HepG2 (cell line): ENCODE results near the gene UBTD1. TPM values are rescaled to one million over a fixed set of nuclear protein-coding genes. Genes with fewer than 3 reads are reported as not detected.

Experiments used
- ATF7 ChIP-seq, 2 experiments: fragments of 450-650 bp in 1 of 2; sonication (generic) in 1 of 2; formaldehyde crosslinking in 1 of 2; IDR thresholded peaks; 2 replicates each; pipeline versions ENCODE4 v1.4.0 to v1.6.1; 2016 to 2020; ENCODE audit warnings: antibody characterized with exemption in 1 of 2, mild to moderate bottlenecking in 1 of 2, missing genetic modification reagents in 1 of 2
- BCL3 ChIP-seq: sonication (generic); formaldehyde crosslinking; IDR thresholded peaks from 2 replicates; pipeline ENCODE4 v1.5.1; 2020; ENCODE audit warnings: mild to moderate bottlenecking, missing genetic modification reagents, moderate library complexity
- EP300 ChIP-seq, 3 experiments: sonication (generic) in 1 of 3; formaldehyde crosslinking in 1 of 3; IDR thresholded peaks; 2 replicates each; pipeline versions ENCODE4 v1.5.1 to v1.6.1; 2011 to 2020; ENCODE audit warnings: low read depth in 2 of 3, low read length in 2 of 3, borderline replicate concordance in 1 of 3, improper control_type of control experiment in 1 of 3, mild to moderate bottlenecking in 1 of 3, missing genetic modification reagents in 1 of 3, moderate library complexity in 1 of 3
- GATA4 ChIP-seq: sonication (generic); IDR thresholded peaks from 2 replicates; pipeline ENCODE4 v1.6.1; 2016; ENCODE audit warnings: antibody characterized with exemption, low read depth, borderline replicate concordance
- GTF2F1 ChIP-seq: fragments of 150-350 bp; IDR thresholded peaks from 2 replicates; pipeline ENCODE4 v1.6.1; 2014; ENCODE audit warnings: low read length
- HNRNPLL ChIP-seq: fragments of 200-400 bp; formaldehyde crosslinking; IDR thresholded peaks from 2 replicates; pipeline ENCODE4 v1.6.1; 2017; ENCODE audit warnings: mild to moderate bottlenecking, low read depth, low read length; ENCODE audit not compliant: poor library complexity, severe bottlenecking
- KLF12 ChIP-seq: sonication (generic); formaldehyde crosslinking; IDR thresholded peaks from 2 replicates; pipeline ENCODE4 v1.4.0; 2020; ENCODE audit warnings: missing genetic modification reagents, borderline replicate concordance
- NCOR1 ChIP-seq: fragments of 200-600 bp; sonication (generic); IDR thresholded peaks from 2 replicates; pipeline ENCODE4 v1.7.0; 2017; ENCODE audit warnings: antibody characterized with exemption, low read length, borderline replicate concordance
- SMARCE1 ChIP-seq: fragments of 450-650 bp; IDR thresholded peaks from 2 replicates; pipeline ENCODE4 v1.6.1; 2017; ENCODE audit warnings: borderline replicate concordance
- SP1 ChIP-seq, 2 experiments: fragments of 450-650 bp in 1 of 2; sonication (generic) in 1 of 2; formaldehyde crosslinking in 1 of 2; IDR thresholded peaks; 2 replicates each; pipeline versions ENCODE4 v1.4.0 to v1.6.1; 2016 to 2020; ENCODE audit warnings: missing genetic modification reagents in 1 of 2
- U2AF2 ChIP-seq: fragments of 200-400 bp; formaldehyde crosslinking; IDR thresholded peaks from 2 replicates; pipeline ENCODE4 v1.6.1; 2017; ENCODE audit warnings: low read depth, mild to moderate bottlenecking, low read length
- ZBTB49 ChIP-seq: sonication (generic); formaldehyde crosslinking; IDR thresholded peaks from 2 replicates; pipeline ENCODE4 v1.4.0; 2020; ENCODE audit warnings: missing genetic modification reagents, borderline replicate concordance
- ZFP1 ChIP-seq: IDR thresholded peaks from 2 replicates; pipeline ENCODE4 v1.6.1; 2016
- ZFP37 ChIP-seq: sonication (generic); formaldehyde crosslinking; IDR thresholded peaks from 2 replicates; pipeline ENCODE4 v1.4.0; 2020; ENCODE audit warnings: missing genetic modification reagents, borderline replicate concordance
- ZFYVE20 ChIP-seq: sonication (generic); formaldehyde crosslinking; IDR thresholded peaks from 2 replicates; pipeline ENCODE4 v1.8.0; 2023; ENCODE audit warnings: low read depth, mild to moderate bottlenecking, moderate library complexity, missing genetic modification reagents, borderline replicate concordance
- ZKSCAN1 ChIP-seq: fragments of 150-350 bp; IDR thresholded peaks from 2 replicates; pipeline ENCODE4 v1.6.1; 2014; ENCODE audit warnings: low read length
- polyA plus RNA-seq, 8 experiments: library from polyadenylated mRNA; depleted of rRNA in 3 of 8; stranded (reverse) in 7 of 8; unstranded in 1 of 8; fragments of >200 nt; fragmentation: Illumina TruSeq in 4 of 8; extraction: Trizol in 4 of 8; gene quantifications; 2 replicates each; pipeline versions ENCODE4 v1.2.1 to v1.2.3, GENCODE V29; 2011 to 2016; ENCODE audit warnings: low read depth in 4 of 8, missing spikeins in 1 of 8, mixed read lengths in 1 of 8; ENCODE audit not compliant: insufficient read depth in 1 of 8
- total RNA-seq, 5 experiments: library from RNA; depleted of rRNA; stranded (reverse); fragments of >200 nt; fragmentation: Illumina TruSeq; extraction: Trizol; gene quantifications; 2 replicates each; pipeline ENCODE4 v1.2.3, GENCODE V29; 2016; ENCODE audit warnings: low read depth in 1 of 5
- TF ChIP-seq, protein P1 (sequence below): sonication (generic); formaldehyde crosslinking; IDR thresholded peaks from 2 replicates; pipeline ENCODE4 v1.4.0; 2020; ENCODE audit warnings: missing genetic modification reagents
- TF ChIP-seq, protein P2 (sequence below): sonication (generic); formaldehyde crosslinking; IDR thresholded peaks from 2 replicates; pipeline ENCODE4 v1.9.0; 2021; ENCODE audit warnings: missing genetic modification reagents, borderline replicate concordance

Gene UBTD1
- total and polyA plus RNA-seq, 2 of the 13 experiments (the other 11 are each of a cell fraction or from before 2014, with no cell fraction given), result 7.9 to 10.0 TPM

DNA sequence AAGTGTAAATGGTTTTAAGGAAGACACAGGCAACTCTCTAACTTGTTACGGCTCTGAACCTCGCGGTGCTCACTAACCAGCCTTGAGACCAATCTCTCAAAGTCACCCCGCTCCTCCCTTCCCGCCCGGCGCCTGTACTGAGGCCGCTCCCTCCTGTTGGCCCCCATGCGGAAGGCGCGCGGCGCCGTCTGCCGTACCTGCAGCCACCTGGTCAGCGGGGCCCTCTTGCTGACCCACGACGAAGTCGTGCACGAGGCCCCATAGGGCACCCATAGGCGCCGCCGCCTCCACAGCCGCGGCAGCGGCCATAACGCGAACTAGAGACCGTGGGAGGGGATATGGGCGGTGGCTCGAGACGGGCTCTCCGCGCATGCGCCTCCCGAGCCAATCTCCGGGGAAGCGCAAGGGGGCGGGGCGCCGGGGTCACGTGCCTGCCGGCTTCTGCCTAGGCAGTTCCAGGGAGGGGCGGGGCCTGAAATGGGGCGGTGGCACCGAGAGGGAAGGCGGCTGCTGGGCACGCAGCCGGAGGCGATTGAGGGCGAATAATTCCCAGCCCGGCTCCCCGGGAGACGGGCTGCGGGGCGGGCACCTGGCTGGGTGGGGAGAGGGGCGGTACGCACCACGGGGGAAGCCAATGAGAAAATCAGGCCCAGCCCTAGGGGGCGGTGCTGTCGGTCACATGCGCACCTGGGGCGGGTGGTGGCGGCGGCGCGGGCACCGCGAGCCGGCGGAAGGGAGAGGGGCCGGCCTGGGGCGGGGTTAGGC, 466 bp upstream of the UBTD1 start, which contains the start of gene MMS19 (continued):
- TF ChIP-seq BCL3 (CRISPR knock-in tag) (0 out of 2 replicates have a peak, but pooled peaks have one; percentile 69), KLF12 (CRISPR knock-in tag) (peak; percentile 87), HNRNPLL (peak; percentile 67), ZFYVE20 (CRISPR knock-in tag) (no peak), ZFP37 (no peak; the same call in 1 of the 2 replicates), EP300 (IDR thresholded peaks at IDR 0.05; ENCODE audit: low read depth in 2 of 2, low read length in 2 of 2) (no peak), EP300 (CRISPR knock-in tag; IDR thresholded peaks at IDR 0.05; ENCODE audit: borderline replicate concordance) (peak; percentile 41; the same call in 1 of the 2 replicates), SP1 (IDR thresholded peaks at IDR 0.05) (no peak), SP1 (CRISPR knock-in tag; IDR thresholded peaks at IDR 0.05) (peak; percentile 87), ZKSCAN1 (no peak), U2AF2 (no peak), SMARCE1 (no peak), GTF2F1 (no peak), ATF7 (IDR thresholded peaks at IDR 0.05) (no peak), ATF7 (CRISPR knock-in tag; IDR thresholded peaks at IDR 0.05) (0 out of 2 replicates have a peak, but pooled peaks have one; percentile 53), ZBTB49 (CRISPR knock-in tag) (no peak), GATA4 (no peak), NCOR1 (peak; percentile 20; the same call in 1 of the 2 replicates), ZFP1 (CRISPR knock-in tag) (no peak; the same call in 1 of the 2 replicates)
- TF ChIP-seq, protein P1, sequence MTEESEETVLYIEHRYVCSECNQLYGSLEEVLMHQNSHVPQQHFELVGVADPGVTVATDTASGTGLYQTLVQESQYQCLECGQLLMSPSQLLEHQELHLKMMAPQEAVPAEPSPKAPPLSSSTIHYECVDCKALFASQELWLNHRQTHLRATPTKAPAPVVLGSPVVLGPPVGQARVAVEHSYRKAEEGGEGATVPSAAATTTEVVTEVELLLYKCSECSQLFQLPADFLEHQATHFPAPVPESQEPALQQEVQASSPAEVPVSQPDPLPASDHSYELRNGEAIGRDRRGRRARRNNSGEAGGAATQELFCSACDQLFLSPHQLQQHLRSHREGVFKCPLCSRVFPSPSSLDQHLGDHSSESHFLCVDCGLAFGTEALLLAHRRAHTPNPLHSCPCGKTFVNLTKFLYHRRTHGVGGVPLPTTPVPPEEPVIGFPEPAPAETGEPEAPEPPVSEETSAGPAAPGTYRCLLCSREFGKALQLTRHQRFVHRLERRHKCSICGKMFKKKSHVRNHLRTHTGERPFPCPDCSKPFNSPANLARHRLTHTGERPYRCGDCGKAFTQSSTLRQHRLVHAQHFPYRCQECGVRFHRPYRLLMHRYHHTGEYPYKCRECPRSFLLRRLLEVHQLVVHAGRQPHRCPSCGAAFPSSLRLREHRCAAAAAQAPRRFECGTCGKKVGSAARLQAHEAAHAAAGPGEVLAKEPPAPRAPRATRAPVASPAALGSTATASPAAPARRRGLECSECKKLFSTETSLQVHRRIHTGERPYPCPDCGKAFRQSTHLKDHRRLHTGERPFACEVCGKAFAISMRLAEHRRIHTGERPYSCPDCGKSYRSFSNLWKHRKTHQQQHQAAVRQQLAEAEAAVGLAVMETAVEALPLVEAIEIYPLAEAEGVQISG (CRISPR knock-in tag), result no peak; the same call in 1 of the 2 replicates
- TF ChIP-seq, protein P2, sequence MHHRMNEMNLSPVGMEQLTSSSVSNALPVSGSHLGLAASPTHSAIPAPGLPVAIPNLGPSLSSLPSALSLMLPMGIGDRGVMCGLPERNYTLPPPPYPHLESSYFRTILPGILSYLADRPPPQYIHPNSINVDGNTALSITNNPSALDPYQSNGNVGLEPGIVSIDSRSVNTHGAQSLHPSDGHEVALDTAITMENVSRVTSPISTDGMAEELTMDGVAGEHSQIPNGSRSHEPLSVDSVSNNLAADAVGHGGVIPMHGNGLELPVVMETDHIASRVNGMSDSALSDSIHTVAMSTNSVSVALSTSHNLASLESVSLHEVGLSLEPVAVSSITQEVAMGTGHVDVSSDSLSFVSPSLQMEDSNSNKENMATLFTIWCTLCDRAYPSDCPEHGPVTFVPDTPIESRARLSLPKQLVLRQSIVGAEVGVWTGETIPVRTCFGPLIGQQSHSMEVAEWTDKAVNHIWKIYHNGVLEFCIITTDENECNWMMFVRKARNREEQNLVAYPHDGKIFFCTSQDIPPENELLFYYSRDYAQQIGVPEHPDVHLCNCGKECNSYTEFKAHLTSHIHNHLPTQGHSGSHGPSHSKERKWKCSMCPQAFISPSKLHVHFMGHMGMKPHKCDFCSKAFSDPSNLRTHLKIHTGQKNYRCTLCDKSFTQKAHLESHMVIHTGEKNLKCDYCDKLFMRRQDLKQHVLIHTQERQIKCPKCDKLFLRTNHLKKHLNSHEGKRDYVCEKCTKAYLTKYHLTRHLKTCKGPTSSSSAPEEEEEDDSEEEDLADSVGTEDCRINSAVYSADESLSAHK, result 0 out of 2 replicates have a peak, but pooled peaks have one; percentile 54
